DOHH2 (cell line): ENCODE data around the gene FAM181A.

ENCODE experiments used
- H3F3A ChIP-seq: fragments of 200-600 bp; sonication (generic), shearing (Covaris generic); 2 replicates; pipeline ENCODE4 v1.6.0; 2016; ENCODE audit warnings: antibody characterized with exemption, mild to moderate bottlenecking; ENCODE audit not compliant: control insufficient read depth, insufficient read depth
- H3K27ac ChIP-seq: fragments of 200-600 bp; sonication (generic); 2 replicates; pipeline ENCODE4 v1.5.1; 2014; ENCODE audit warnings: low read depth, mild to moderate bottlenecking, low read length, moderate library complexity
- H3K27me3 ChIP-seq: fragments of 200-600 bp; sonication (generic); 2 replicates; pipeline ENCODE4 v1.6.1; 2014; ENCODE audit warnings: mild to moderate bottlenecking, low read length, mixed read lengths; ENCODE audit not compliant: control insufficient read depth
- H3K36me3 ChIP-seq: fragments of 200-600 bp; sonication (generic); 2 replicates; pipeline ENCODE4 v1.6.1; 2014; ENCODE audit warnings: mild to moderate bottlenecking, low read length, moderate library complexity, mixed read lengths; ENCODE audit not compliant: control insufficient read depth
- H3K4me1 ChIP-seq: fragments of 200-600 bp; sonication (generic); 2 replicates; pipeline ENCODE4 v1.6.1; 2014; ENCODE audit warnings: mild to moderate bottlenecking, low read length, mixed read lengths; ENCODE audit not compliant: control insufficient read depth
- H3K4me2 ChIP-seq: fragments of 200-600 bp; sonication (generic); 2 replicates; pipeline ENCODE4 v1.6.0; 2014; ENCODE audit warnings: mild to moderate bottlenecking, low read length, moderate library complexity
- H3K4me3 ChIP-seq: fragments of 200-600 bp; sonication (generic); 2 replicates; pipeline ENCODE4 v1.5.1; 2014; ENCODE audit warnings: mild to moderate bottlenecking, low read length, mixed read lengths
- H3K79me2 ChIP-seq: fragments of 200-600 bp; sonication (generic); 2 replicates; pipeline ENCODE4 v1.6.1; 2014; ENCODE audit warnings: mild to moderate bottlenecking, low read length, mixed read lengths; ENCODE audit not compliant: control insufficient read depth
- H3K9me2 ChIP-seq: fragments of 200-600 bp; sonication (generic); replicated peaks from 2 replicates; pipeline ENCODE4 v1.6.1; 2014; ENCODE audit warnings: mild to moderate bottlenecking, low read length, mixed read lengths; ENCODE audit not compliant: control insufficient read depth
- H3K9me3 ChIP-seq: fragments of 200-600 bp; sonication (generic); 2 replicates; pipeline ENCODE4 v1.6.1; 2014; ENCODE audit warnings: antibody characterized with exemption, low read length, mixed read lengths; ENCODE audit not compliant: control insufficient read depth, insufficient read depth
- H4K20me1 ChIP-seq: fragments of 200-600 bp; sonication (generic); 2 replicates; pipeline ENCODE4 v1.6.0; 2014; ENCODE audit warnings: low read depth, mild to moderate bottlenecking, antibody characterized with exemption, low read length, moderate library complexity; ENCODE audit not compliant: control insufficient read depth, insufficient read depth
- EZH2phosphoT487 ChIP-seq: fragments of 200-600 bp; sonication (generic); IDR thresholded peaks from 2 replicates; pipeline ENCODE4 v1.6.1; 2017; ENCODE audit warnings: borderline replicate concordance, mild to moderate bottlenecking, antibody characterized with exemption, low read length, moderate library complexity, mixed read lengths
- TF ChIP-seq, protein P1 (sequence below): fragments of 200-600 bp; sonication (generic); IDR thresholded peaks from one replicate; pipeline ENCODE4 v1.5.1; 2014; ENCODE audit warnings: antibody characterized with exemption, mild to moderate bottlenecking, low read depth, low read length; ENCODE audit not compliant: poor library complexity, severe bottlenecking

The FAM181A gene

GRCh38 chr14:93930989-93931307, 3.8 kb downstream of the FAM181A start:
- Histone ChIP-seq H3K4me2 (no peak overlapping the region), H3K36me3 (no peaks in the 10 kb centered on the region), H3K79me2 (no peaks in the 10 kb centered on the region), H3K4me1 (no peaks in the 10 kb centered on the region), H3F3A (no peaks in the 10 kb centered on the region), H3K9me3 (no peaks in the 10 kb centered on the region), H3K27ac (no peak overlapping the region), H3K9me2 (no peaks in the 10 kb centered on the region), H3K4me3 (no peak overlapping the region), H3K27me3 (no peaks in the 10 kb centered on the region), H4K20me1 (no peaks in the 10 kb centered on the region)
- no peak for TF ChIP-seq EZH2phosphoT487
- TF ChIP-seq, protein P1, sequence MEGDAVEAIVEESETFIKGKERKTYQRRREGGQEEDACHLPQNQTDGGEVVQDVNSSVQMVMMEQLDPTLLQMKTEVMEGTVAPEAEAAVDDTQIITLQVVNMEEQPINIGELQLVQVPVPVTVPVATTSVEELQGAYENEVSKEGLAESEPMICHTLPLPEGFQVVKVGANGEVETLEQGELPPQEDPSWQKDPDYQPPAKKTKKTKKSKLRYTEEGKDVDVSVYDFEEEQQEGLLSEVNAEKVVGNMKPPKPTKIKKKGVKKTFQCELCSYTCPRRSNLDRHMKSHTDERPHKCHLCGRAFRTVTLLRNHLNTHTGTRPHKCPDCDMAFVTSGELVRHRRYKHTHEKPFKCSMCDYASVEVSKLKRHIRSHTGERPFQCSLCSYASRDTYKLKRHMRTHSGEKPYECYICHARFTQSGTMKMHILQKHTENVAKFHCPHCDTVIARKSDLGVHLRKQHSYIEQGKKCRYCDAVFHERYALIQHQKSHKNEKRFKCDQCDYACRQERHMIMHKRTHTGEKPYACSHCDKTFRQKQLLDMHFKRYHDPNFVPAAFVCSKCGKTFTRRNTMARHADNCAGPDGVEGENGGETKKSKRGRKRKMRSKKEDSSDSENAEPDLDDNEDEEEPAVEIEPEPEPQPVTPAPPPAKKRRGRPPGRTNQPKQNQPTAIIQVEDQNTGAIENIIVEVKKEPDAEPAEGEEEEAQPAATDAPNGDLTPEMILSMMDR, result no peak

DNA sequence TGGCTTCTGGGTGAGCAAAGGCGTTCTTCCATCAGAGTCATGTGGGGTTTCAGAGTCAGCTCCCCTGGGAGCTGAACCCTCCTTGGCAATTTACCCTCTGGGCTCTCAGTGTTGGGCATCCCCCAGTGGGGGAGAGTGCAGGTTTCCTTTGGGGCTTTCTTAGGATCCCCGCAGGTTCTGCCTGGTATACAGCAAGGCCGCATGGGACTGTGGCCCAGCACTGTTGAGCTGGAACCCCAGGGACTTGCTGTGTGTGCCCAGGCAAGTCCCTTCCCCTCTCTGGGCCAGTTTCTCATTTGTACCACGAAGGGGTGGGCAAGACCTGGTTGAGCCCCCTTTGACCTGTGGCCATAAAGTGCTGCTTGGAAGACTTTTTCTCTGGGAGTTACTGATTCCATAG, 5.5 kb downstream of the FAM181A start:
- Histone ChIP-seq H3F3A (no peaks in the 10 kb centered on the region), H4K20me1 (no peaks in the 10 kb centered on the region), H3K4me1 (no peaks in the 10 kb centered on the region), H3K4me2 (no peak overlapping the region), H3K9me3 (no peaks in the 10 kb centered on the region), H3K4me3 (no peak overlapping the region), H3K79me2 (no peaks in the 10 kb centered on the region), H3K27ac (no peak overlapping the region), H3K27me3 (no peaks in the 10 kb centered on the region), H3K36me3 (no peaks in the 10 kb centered on the region), H3K9me2 (no peaks in the 10 kb centered on the region)
- no peak for TF ChIP-seq EZH2phosphoT487
- TF ChIP-seq, protein P1, result no peak

- H3K27me3 ChIP-seq, result no peaks in the 10 kb centered on the region
- H3F3A ChIP-seq, result no peaks in the 10 kb centered on the region
- H3K4me1 ChIP-seq, result peaks cover 11% of the 10 kb centered on the region
- no peaks in the 10 kb centered on the region for H3K9me2 ChIP-seq
- H3K27ac ChIP-seq, result no peak overlapping the region
- peaks cover 5% of the 10 kb centered on the region; the same call in 1 of the 2 replicates for H3K36me3 ChIP-seq
- H3K9me3 ChIP-seq, result no peaks in the 10 kb centered on the region
- no peak overlapping the region for H3K4me3 ChIP-seq
- H3K4me2 ChIP-seq, result no peak overlapping the region
- TF ChIP-seq, protein P1, result no peak
- H3K79me2 ChIP-seq, result no peaks in the 10 kb centered on the region
- no peaks in the 10 kb centered on the region for H4K20me1 ChIP-seq
Measured at GRCh38 chr14:93935213-93935612, 8.1 kb downstream of the FAM181A start.

DNA sequence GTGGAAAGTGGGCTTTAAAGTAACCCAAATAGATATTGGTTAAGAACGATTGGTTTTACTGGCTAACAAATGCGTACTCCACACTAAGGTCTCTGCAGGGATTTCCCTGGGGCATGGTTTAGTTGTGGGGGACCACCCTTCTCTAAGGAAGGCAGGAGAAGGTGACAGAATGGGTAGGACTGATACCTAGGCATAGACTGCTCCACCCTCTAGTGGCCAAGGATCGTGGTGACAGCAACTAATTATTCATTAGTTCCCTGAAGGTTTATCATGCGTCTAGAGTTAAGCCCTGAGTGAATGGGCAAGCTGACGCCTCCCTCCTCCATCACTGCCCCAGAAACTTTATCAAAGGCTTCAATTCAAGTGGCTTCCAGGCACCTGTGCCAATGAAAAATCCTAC, 9.1 kb downstream of the FAM181A start:
- Histone ChIP-seq H3K79me2 (no peaks in the 10 kb centered on the region), H3K27ac (no peak overlapping the region), H3K4me1 (peaks cover 12% of the 10 kb centered on the region), H3K9me2 (no peaks in the 10 kb centered on the region), H3K4me3 (no peak overlapping the region), H4K20me1 (no peaks in the 10 kb centered on the region), H3K9me3 (no peaks in the 10 kb centered on the region), H3K4me2 (no peak overlapping the region), H3K27me3 (no peaks in the 10 kb centered on the region), H3F3A (no peaks in the 10 kb centered on the region), H3K36me3 (peaks cover 5% of the 10 kb centered on the region; the same call in 1 of the 2 replicates)
- TF ChIP-seq, protein P1, result peak; percentile 73
- no peak for TF ChIP-seq EZH2phosphoT487
